ENCODE results near the gene MYRIP.

Gene MYRIP

GRCh38 chr3:40258555-40258954, 449.1 kb downstream of the MYRIP start:
- no peak for TF ChIP-seq CTCF (IDR thresholded peaks at IDR 0.05; ENCODE audit: insufficient read depth, low read depth, low read length, missing control alignments)
- DNase-seq (ENCODE audit: low read depth), result no peak
- H3K4me3 ChIP-seq (ENCODE audit: low read depth, low read length), result no peak overlapping the region

- no peak for TF ChIP-seq CTCF (IDR thresholded peaks at IDR 0.05; ENCODE audit: insufficient read depth, low read depth, low read length, missing control alignments)
- no peak overlapping the region for H3K4me3 ChIP-seq (ENCODE audit: low read depth, low read length)
- no peak for DNase-seq (ENCODE audit: low read depth)
Measured at GRCh38 chr3:40262331-40262730, 452.9 kb downstream of the MYRIP start.

- no peak overlapping the region for H3K4me3 ChIP-seq (ENCODE audit: low read depth, low read length)
- DNase-seq (ENCODE audit: low read depth), result no peak
- TF ChIP-seq CTCF (IDR thresholded peaks at IDR 0.05; ENCODE audit: insufficient read depth, low read depth, low read length, missing control alignments), result no peak
Measured at GRCh38 chr3:40264451-40264850, 455.0 kb downstream of the MYRIP start.

GRCh38 chr3:40265181-40265580, 455.8 kb downstream of the MYRIP start:
- no peak overlapping the region for H3K4me3 ChIP-seq (ENCODE audit: low read depth, low read length)
- TF ChIP-seq CTCF (IDR thresholded peaks at IDR 0.05; ENCODE audit: insufficient read depth, low read depth, low read length, missing control alignments), result no peak
- no peak for DNase-seq (ENCODE audit: low read depth)

GRCh38 chr3:40267937-40268724, 458.7 kb downstream of the MYRIP start:
- no peak overlapping the region for H3K4me3 ChIP-seq (ENCODE audit: low read depth, low read length)
- TF ChIP-seq CTCF (IDR thresholded peaks at IDR 0.05; ENCODE audit: insufficient read depth, low read depth, low read length, missing control alignments), result no peak
- DNase-seq (ENCODE audit: low read depth), result no peak

GRCh38 chr3:40268802-40269524, 459.6 kb downstream of the MYRIP start:
- TF ChIP-seq CTCF (IDR thresholded peaks at IDR 0.05; ENCODE audit: insufficient read depth, low read depth, low read length, missing control alignments), result no peak
- H3K4me3 ChIP-seq (ENCODE audit: low read depth, low read length), result no peak overlapping the region
- no peak for DNase-seq (ENCODE audit: low read depth)

All from GM12865 (cell line).